HEK293 (cell line): Measurements from ENCODE around the gene CD302.
"Not testable (repeated sequence)": the region's sequence is repeated elsewhere in the genome, so short reads cannot be mapped to it uniquely, and the experiment has no call there.

ENCODE experiments used
- ZBTB20 ChIP-seq: fragments of 450-650 bp; formaldehyde crosslinking; IDR thresholded peaks from 2 replicates; pipeline ENCODE4 v1.5.1; 2016; ENCODE audit warnings: missing biosample characterization, missing genetic modification characterization
- ZBTB8A ChIP-seq: fragments of 450-650 bp; formaldehyde crosslinking; IDR thresholded peaks from 2 replicates; pipeline ENCODE4 v1.5.1; 2016; ENCODE audit warnings: missing biosample characterization, missing genetic modification characterization
- ZNF510 ChIP-seq: fragments of 450-650 bp; formaldehyde crosslinking; IDR thresholded peaks from 2 replicates; pipeline ENCODE4 v1.5.1; 2018; ENCODE audit warnings: mild to moderate bottlenecking, missing genetic modification characterization, missing biosample characterization; ENCODE audit not compliant: insufficient replicate concordance
- TF ChIP-seq, protein P1 (sequence below): fragments of 450-650 bp; formaldehyde crosslinking; IDR thresholded peaks from 2 replicates; pipeline ENCODE4 v1.5.1; 2016; ENCODE audit warnings: missing biosample characterization, missing genetic modification characterization
- TF ChIP-seq, protein P2 (sequence below): fragments of 450-650 bp; formaldehyde crosslinking; IDR thresholded peaks from 2 replicates; pipeline ENCODE4 v1.5.1; 2016; ENCODE audit warnings: missing biosample characterization, missing genetic modification characterization
- TF ChIP-seq, protein P3 (sequence below): sonication (generic); formaldehyde crosslinking; IDR thresholded peaks from 2 replicates; pipeline ENCODE4 v1.8.1; 2022; ENCODE audit warnings: mild to moderate bottlenecking, moderate library complexity, missing genetic modification reagents
- TF ChIP-seq, protein P4 (sequence below): fragments of 450-650 bp; formaldehyde crosslinking; IDR thresholded peaks from 2 replicates; pipeline ENCODE4 v1.5.1; 2016; ENCODE audit warnings: missing biosample characterization, missing genetic modification characterization

DNA sequence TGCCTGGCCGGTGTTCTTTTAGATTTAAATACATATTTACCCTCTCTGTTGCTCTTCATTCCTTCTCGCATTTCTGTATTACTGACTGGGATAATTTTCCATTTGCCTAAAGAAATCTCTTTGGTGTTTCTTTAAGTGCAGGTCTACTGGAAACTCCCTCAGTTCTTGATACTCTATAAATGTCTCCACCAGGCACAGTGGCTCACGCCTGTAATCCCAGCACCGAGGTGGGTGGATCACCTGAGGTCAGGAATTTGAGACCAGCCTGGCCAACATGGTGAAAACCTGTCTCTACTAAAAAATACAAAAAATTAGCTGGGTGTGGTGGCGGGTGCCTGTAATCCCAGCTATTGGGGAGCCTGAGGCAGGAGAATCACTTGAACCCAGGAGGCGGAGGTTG lies 10.4 kb downstream of the CD302 start:
- TF ChIP-seq, protein P1, sequence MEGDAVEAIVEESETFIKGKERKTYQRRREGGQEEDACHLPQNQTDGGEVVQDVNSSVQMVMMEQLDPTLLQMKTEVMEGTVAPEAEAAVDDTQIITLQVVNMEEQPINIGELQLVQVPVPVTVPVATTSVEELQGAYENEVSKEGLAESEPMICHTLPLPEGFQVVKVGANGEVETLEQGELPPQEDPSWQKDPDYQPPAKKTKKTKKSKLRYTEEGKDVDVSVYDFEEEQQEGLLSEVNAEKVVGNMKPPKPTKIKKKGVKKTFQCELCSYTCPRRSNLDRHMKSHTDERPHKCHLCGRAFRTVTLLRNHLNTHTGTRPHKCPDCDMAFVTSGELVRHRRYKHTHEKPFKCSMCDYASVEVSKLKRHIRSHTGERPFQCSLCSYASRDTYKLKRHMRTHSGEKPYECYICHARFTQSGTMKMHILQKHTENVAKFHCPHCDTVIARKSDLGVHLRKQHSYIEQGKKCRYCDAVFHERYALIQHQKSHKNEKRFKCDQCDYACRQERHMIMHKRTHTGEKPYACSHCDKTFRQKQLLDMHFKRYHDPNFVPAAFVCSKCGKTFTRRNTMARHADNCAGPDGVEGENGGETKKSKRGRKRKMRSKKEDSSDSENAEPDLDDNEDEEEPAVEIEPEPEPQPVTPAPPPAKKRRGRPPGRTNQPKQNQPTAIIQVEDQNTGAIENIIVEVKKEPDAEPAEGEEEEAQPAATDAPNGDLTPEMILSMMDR (tag by site-specific recombination): not testable (repeated sequence)
- TF ChIP-seq, protein P2, sequence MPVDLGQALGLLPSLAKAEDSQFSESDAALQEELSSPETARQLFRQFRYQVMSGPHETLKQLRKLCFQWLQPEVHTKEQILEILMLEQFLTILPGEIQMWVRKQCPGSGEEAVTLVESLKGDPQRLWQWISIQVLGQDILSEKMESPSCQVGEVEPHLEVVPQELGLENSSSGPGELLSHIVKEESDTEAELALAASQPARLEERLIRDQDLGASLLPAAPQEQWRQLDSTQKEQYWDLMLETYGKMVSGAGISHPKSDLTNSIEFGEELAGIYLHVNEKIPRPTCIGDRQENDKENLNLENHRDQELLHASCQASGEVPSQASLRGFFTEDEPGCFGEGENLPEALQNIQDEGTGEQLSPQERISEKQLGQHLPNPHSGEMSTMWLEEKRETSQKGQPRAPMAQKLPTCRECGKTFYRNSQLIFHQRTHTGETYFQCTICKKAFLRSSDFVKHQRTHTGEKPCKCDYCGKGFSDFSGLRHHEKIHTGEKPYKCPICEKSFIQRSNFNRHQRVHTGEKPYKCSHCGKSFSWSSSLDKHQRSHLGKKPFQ: not testable (repeated sequence)
- not testable (repeated sequence) for TF ChIP-seq ZBTB20, ZNF510, ZBTB8A
- TF ChIP-seq, protein P3, sequence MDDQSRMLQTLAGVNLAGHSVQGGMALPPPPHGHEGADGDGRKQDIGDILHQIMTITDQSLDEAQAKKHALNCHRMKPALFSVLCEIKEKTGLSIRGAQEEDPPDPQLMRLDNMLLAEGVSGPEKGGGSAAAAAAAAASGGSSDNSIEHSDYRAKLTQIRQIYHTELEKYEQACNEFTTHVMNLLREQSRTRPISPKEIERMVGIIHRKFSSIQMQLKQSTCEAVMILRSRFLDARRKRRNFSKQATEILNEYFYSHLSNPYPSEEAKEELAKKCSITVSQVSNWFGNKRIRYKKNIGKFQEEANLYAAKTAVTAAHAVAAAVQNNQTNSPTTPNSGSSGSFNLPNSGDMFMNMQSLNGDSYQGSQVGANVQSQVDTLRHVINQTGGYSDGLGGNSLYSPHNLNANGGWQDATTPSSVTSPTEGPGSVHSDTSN (CRISPR knock-in tag): not testable (repeated sequence)
- TF ChIP-seq, protein P4, sequence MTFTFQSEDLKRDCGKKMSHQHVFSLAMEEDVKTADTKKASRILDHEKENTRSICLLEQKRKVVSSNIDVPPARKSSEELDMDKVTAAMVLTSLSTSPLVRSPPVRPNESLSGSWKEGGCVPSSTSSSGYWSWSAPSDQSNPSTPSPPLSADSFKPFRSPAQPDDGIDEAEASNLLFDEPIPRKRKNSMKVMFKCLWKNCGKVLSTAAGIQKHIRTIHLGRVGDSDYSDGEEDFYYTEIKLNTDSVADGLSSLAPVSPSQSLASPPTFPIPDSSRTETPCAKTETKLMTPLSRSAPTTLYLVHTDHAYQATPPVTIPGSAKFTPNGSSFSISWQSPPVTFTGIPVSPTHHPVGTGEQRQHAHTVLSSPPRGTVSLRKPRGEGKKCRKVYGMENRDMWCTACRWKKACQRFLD (tag by site-specific recombination): not testable (repeated sequence)
